Measurements from ENCODE around the gene TGFBR1.

- TF ChIP-seq POLR2AphosphoS5 (IDR thresholded peaks at IDR 0.05; ENCODE audit: low read depth, low read length) = no peak
- no peak for TF ChIP-seq POU2F2 (IDR thresholded peaks at IDR 0.05; ENCODE audit: low read depth, low read length)
- TF ChIP-seq POLR2A (IDR thresholded peaks at IDR 0.05; ENCODE audit: low read depth, low read length) = no peak
- TF ChIP-seq SPI1 (IDR thresholded peaks at IDR 0.05; ENCODE audit: low read depth, low read length) = no peak
- no peak for TF ChIP-seq TAF1 (IDR thresholded peaks at IDR 0.05; ENCODE audit: low read depth, low read length)
- no peak for TF ChIP-seq PAX5 (IDR thresholded peaks at IDR 0.05; ENCODE audit: insufficient read depth, low read length, severe bottlenecking)
Observed at GRCh38 chr9:99176527-99177013, 71.7 kb downstream of the TGFBR1 start.
